Stimulated activated CD8-positive, alpha-beta memory T cell treated with anti-CD3 and anti-CD28 coated beads, Interleukin-7, amount 100 ng/mL, for 48 hours (primary cell): ENCODE results near the gene PPP1R13B.
"Not testable (repeated sequence)": the region's sequence is repeated elsewhere in the genome, so short reads cannot be mapped to it uniquely, and the experiment has no call there.

Experiments
- DNase-seq, 2 donors: peaks; one replicate each; pipeline ENCODE4 v3.0.0-alpha.2; 2020; ENCODE audit warnings: low read depth in 1 of 2; ENCODE audit errors: extremely low read depth in 1 of 2

Gene PPP1R13B

GRCh38 chr14:103801459-103801858 is 45.9 kb downstream of the PPP1R13B start:
- DNase-seq: no peak

DNA sequence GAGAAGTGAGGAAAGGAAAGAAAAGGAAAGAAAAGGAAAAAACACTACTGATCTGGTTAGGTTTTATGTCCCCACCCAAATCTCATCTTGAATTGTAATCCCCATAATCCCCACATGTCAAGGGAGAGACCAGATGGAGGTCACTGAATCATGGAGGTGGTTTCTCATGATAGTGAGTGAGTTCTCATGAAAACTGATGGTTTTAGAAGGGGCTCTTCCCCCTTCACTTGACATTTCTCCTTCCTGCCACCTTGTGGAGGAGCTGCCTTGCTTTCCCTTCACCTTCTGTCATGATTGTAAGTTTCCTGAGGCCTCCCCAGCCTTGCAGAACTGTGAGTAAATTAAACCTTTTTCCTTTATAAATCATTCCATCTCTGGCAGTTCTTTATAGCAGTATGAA is 54.2 kb downstream of the PPP1R13B start:
- not testable (repeated sequence) for DNase-seq

DNA sequence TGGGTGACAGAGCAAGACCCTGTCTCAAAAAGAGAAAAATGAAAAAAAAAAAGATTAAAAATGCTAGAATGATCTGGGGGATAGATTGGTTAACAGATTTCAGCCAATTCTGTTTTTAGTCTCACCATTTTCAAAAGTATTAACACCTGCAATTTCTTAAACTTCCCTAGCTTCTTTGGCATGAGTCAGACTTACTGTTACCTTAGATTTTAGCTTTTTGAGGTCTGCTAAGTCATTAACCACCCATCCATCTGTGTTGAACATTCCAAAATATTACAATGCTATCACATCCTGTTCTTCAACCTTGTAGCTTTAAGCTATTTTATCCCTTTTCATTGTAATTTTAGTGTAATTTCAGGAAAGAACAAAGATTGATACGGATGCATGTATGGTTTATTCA is 59.3 kb downstream of the PPP1R13B start:
- DNase-seq: no peak

GRCh38 chr14:103782376-103782775 is 65.0 kb downstream of the PPP1R13B start:
- DNase-seq: no peak

DNA sequence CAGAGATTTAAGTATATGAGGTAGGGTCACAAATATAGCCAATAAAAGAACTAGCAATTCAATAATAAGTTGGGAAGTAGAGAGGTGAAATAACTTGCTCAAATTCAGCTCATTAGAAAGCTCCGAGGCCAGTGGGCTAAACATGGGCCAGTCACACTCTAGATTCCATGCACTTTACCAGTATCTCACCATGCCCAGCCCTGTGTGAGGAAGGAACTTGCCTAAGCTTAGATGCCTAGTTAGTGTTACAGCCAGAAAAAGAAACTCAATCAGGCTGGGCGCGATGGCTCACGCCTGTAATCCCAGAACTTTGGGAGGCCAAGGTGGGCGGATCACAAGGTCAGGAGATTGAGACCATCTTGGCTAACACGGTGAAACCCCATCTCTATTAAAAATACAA is 71.1 kb downstream of the PPP1R13B start:
- DNase-seq: not testable (repeated sequence)

DNA sequence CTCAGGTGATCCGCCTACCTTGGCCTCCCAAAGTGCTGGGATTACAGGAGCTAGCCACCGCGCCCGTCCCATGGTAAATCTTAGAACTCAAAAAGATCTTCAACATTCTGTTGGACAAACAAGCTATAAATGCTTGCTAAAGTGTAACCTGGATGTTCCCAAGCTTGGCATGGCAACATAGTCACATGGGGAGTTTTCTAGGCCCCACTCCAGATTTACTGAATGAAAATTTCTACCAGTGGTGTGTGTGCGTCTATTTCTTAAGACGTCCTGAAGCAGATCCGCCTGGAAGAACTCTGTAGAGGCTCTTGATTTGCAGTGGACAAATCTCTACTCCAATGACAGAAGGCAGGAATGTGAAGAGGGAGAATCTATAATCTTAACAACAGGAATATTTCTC is 71.9 kb downstream of the PPP1R13B start:
- no peak for DNase-seq

DNA sequence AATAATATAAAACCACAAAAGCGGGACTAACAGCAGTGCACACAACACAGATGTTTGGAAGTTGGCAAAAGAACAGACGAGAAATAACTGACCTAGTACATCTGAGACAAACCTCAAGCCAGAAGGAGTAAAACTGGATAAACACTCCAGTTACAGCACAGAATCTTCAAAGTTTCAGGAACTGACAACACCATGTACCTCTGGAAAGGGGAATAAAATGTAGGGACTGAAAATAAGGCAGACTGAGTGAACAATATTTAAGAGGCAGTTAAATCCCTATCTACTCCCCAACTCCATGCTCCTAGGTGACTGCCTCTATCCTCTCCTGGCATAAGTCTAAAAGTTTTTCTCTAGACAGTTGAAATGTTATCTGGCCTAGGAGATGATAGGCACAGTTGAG is 73.9 kb downstream of the PPP1R13B start:
- DNase-seq: no peak

- no peak for DNase-seq
Measured at GRCh38 chr14:103772078-103772712, 75.2 kb downstream of the PPP1R13B start.

DNA sequence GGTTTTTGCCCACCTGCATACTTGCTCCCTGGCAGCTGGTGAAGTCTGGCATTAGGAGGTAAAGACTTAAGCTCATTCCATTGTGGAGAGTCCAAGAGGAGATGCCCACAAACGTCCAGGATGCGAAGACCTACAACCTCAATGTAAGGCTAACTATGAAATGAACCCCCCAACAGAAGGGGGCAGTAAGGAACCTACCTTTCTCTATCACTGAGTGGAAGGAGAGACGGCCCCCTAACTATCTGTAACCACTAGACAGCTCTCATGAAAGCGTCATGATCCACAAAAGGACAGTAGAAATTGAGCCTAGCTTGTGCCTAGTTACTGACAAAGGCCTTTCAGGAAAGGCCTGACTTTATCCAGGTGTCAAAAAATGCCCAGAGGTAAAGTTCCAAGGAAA is 76.5 kb downstream of the PPP1R13B start:
- no peak for DNase-seq

DNA sequence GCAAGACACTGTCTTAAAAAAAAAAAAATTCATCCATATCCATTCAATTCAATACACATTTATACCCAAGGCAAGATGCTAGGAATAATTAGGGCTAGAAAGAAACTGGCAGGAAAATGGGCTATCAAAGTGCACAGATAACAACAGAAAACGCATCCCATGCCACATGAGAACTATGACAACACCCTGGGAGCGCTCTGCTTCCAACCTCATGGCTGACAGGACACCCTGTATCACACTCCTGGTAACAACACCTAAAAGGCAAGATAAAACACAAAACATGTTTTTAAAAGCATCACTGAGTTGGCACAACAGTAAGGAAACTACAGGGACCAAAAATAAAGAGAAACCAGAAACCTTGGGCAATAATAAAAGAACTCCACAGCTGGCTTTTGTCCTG is 76.9 kb downstream of the PPP1R13B start:
- no peak for DNase-seq

DNA sequence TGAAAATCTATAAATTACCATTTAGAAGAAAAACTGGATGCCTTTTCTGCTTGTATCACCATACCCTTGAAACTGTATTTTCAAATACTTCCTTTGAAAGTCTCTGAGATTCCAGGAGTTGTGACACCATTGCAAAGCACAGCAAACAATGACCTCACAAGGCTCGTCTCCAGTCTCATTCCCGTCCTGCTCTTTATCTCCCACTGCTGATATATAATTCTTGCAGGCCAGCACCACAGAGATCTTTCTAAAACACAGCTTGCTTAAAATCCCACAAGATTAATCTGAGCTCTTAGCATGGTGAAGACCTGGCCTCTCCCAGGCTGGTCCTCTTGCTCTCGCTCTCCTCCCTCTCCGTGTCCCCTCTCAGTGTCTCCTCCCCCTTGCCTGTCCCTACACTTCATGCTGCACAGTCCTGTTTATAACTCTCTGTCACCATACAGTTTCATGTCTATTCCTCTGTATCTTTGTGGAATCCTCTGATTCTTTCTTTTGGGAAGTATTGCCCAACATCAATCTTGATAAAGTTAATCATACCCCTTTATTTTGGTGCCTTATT is 80.0 kb downstream of the PPP1R13B start:
- no peak for DNase-seq

- no peak for DNase-seq
Measured at GRCh38 chr14:103765526-103765925, 81.8 kb downstream of the PPP1R13B start.

GRCh38 chr14:103763730-103764488 is 83.5 kb downstream of the PPP1R13B start:
- no peak for DNase-seq

- DNase-seq: no peak
Measured at GRCh38 chr14:103762541-103762940, 84.8 kb downstream of the PPP1R13B start.

GRCh38 chr14:103762036-103762435 is 85.3 kb downstream of the PPP1R13B start:
- DNase-seq: no peak

GRCh38 chr14:103758059-103758776 is 89.2 kb downstream of the PPP1R13B start:
- DNase-seq: no peak

DNA sequence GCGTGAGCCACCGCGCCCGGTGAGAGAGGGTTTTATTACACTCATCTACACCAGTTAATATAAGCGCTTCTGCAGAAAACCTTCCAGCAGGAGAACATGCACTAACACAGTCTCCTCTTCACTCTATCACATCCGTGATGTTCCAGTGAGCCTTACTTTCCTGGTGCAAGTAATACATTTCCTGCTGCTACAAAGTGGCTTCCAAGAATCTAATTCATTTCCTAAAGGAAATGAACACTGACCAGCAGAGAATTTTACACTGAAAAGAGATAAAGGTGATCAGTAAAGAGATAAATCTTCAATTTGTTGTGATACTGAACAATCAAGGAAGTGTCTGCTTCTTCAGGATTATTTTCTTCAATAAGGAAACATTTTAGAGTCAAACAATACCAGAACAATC is 92.3 kb downstream of the PPP1R13B start:
- no peak for DNase-seq

DNA sequence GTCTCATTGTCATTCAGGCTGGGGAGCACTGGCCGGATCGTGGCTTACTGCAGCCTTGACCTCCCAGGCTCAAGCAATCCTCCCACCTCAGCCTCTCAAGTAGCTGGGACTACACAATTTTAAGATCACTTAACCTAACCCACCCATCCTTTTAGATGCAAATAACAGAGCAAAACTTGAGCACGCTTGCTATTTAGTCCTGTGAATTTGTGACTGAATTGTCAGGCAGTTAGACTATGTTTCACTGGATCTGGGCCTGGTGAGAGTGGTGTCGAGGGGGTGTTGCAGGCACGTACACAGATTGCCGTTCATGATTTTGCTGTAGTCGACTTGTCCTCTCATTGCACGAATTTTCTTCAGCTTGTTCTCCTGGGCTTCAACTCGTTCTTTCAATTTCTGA is 93.6 kb downstream of the PPP1R13B start:
- no peak for DNase-seq

DNA sequence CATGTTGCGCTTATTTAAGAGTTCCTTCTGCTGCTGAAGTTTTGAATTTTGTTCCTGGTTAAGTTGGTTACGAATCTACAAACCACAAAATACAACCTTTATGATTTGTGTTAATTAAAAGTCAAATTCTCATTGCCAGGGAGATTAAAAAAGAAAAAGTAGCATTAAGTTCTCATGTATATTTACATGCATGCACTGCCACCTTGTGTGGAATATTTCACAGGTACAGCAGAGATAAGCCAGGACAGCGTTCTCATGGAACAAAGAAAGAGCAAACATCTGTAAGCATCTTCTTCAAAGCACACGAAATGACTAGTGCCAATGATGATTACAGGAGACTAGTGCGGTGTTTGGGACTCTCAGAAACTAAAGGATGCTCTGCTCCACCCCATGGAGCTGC is 97.5 kb downstream of the PPP1R13B start:
- DNase-seq: no peak

DNA sequence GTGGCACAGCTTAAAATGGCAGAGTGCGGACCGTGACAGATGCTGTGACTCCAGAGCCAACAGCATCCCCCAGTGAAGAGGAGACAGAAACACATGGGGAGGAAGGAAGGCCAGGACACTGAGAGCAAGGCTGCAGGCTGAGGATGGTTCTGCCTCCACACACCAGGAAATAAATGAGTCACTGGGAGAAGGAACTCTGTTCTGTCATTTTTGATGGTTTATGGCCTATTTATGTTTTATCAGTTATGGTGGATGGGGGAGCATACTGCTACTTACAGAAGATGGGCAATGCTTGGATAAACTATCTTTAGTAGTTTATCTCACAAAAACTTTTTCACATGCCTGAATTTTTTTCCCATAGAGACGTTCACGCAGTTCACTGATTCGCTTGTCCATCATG is 97.9 kb downstream of the PPP1R13B start:
- no peak for DNase-seq

- peak; percentile 22 to 41 for DNase-seq
Measured at GRCh38 chr14:103748534-103748857, 98.9 kb downstream of the PPP1R13B start.

GRCh38 chr14:103746701-103747100 is 100.7 kb downstream of the PPP1R13B start:
- DNase-seq: no peak
